Endothelial cell of umbilical vein (primary cell): ENCODE measurements around the gene SLC39A13. TPM values are rescaled to one million over a fixed set of nuclear protein-coding genes. Genes with fewer than 3 reads are reported as not detected.

Experiments used
- BruUV-seq: library from RNA; stranded (reverse); fragments of 400-500 nt; replicated peaks from 2 replicates; lab custom pipeline; 2021; lab: Mats Ljungman, UMichigan
- CTCF ChIA-PET: fragments of 300-600, 350-600 bp; sonication (Branson Sonifier 250); formaldehyde crosslinking; loops from one replicate; lab custom pipeline; 2021; ENCODE audit warnings: antibody characterized with exemption, inconsistent platforms; lab: Charles Lee
- POLR2A ChIA-PET: fragments of 300-600, 350-600 bp; sonication (Branson Sonifier 250); formaldehyde crosslinking; loops from one replicate; lab custom pipeline; 2021; ENCODE audit warnings: antibody characterized with exemption, inconsistent platforms; lab: Charles Lee
- DNase-seq: peaks from one replicate; pipeline ENCODE4 v3.0.0-alpha.2; 2011; ENCODE audit warnings: low read depth, low spot score
- FAIRE-seq: peaks from 2 replicates; lab custom pipeline; 2011; peaks lifted over from hg19 to GRCh38; lab: Jason Lieb, UNC
- H2AFZ ChIP-seq: 2 replicates; pipeline ENCODE4 v1.6.0; 2012; ENCODE audit warnings: low read depth, low read length, control low read depth, inconsistent platforms
- H3K27ac ChIP-seq: 2 replicates; pipeline ENCODE4 v1.5.1; 2011; ENCODE audit warnings: low read depth, mild to moderate bottlenecking, control low read depth, low read length, moderate library complexity; ENCODE audit not compliant: insufficient read depth
- H3K27me3 ChIP-seq, 2 experiments: 2 replicates each; pipeline versions ENCODE4 v1.6.0 to v1.6.1; 2011; ENCODE audit warnings: low read length in 2 of 2, mixed read lengths in 1 of 2; ENCODE audit not compliant: control insufficient read depth in 2 of 2, insufficient read depth in 2 of 2
- H3K36me3 ChIP-seq, 2 experiments: 2 replicates in 1 of 2; 3 replicates in 1 of 2; pipeline ENCODE4 v1.5.1; 2011; ENCODE audit warnings: low read length in 2 of 2, mild to moderate bottlenecking in 1 of 2, moderate library complexity in 1 of 2; ENCODE audit not compliant: control insufficient read depth in 2 of 2, insufficient read depth in 2 of 2; ENCODE audit errors: extremely low read depth in 1 of 2
- H3K4me1 ChIP-seq: 3 replicates; pipeline ENCODE4 v1.5.1; 2011; ENCODE audit warnings: mild to moderate bottlenecking, low read length; ENCODE audit not compliant: control insufficient read depth, insufficient read depth; ENCODE audit errors: extremely low read depth
- H3K4me2 ChIP-seq: 2 replicates; pipeline ENCODE4 v1.6.1; 2011; ENCODE audit warnings: low read length, control low read depth, mixed read lengths; ENCODE audit not compliant: insufficient read depth
- H3K4me3 ChIP-seq, 3 experiments: fragments of 200-600 bp in 1 of 3; sonication (generic), shearing (Covaris generic) in 1 of 3; replicated peaks in 1 of 3; 2 replicates each; pipeline ENCODE4 v1.5.1; 2011 to 2016; ENCODE audit warnings: control low read depth in 3 of 3, low read length in 3 of 3, mild to moderate bottlenecking in 2 of 3, inconsistent platforms in 1 of 3, low read depth in 1 of 3, moderate library complexity in 1 of 3; ENCODE audit not compliant: insufficient read depth in 1 of 3
- H3K79me2 ChIP-seq: 2 replicates; pipeline ENCODE4 v1.6.0; 2012; ENCODE audit warnings: low read length, inconsistent platforms; ENCODE audit not compliant: control insufficient read depth, insufficient read depth
- H3K9ac ChIP-seq: replicated peaks from 2 replicates; pipeline ENCODE3; 2011; ENCODE audit warnings: low read length, control low read depth; ENCODE audit not compliant: insufficient read depth; ENCODE audit errors: extremely low read depth
- H3K9me1 ChIP-seq: replicated peaks from 3 replicates; pipeline ENCODE4 v1.6.0; 2011; ENCODE audit warnings: mild to moderate bottlenecking, low read length; ENCODE audit not compliant: control insufficient read depth, insufficient read depth; ENCODE audit errors: extremely low read depth
- H3K9me3 ChIP-seq: replicated peaks from 2 replicates; pipeline ENCODE4 v1.5.1; 2012; ENCODE audit warnings: low read length, inconsistent platforms; ENCODE audit not compliant: control insufficient read depth, insufficient read depth
- H4K20me1 ChIP-seq: replicated peaks from 2 replicates; pipeline ENCODE3; 2011; ENCODE audit warnings: mild to moderate bottlenecking, low read length; ENCODE audit not compliant: control insufficient read depth, insufficient read depth; ENCODE audit errors: extremely low read depth
- EZH2 ChIP-seq: IDR thresholded peaks from 2 replicates; pipeline ENCODE4 v1.6.1; 2012; ENCODE audit warnings: borderline replicate concordance, low read depth, mild to moderate bottlenecking, moderate library complexity, low read length, inconsistent platforms; ENCODE audit not compliant: severe bottlenecking
- FOS ChIP-seq: IDR thresholded peaks from 2 replicates; pipeline ENCODE4 v1.6.1; 2011; ENCODE audit warnings: mild to moderate bottlenecking, low read length, moderate library complexity, borderline replicate concordance; ENCODE audit not compliant: insufficient read depth
- GATA2 ChIP-seq: IDR thresholded peaks from 2 replicates; pipeline ENCODE4 v1.7.0; 2011; ENCODE audit warnings: low read depth, mild to moderate bottlenecking, moderate library complexity, mixed read lengths, low read length; ENCODE audit not compliant: insufficient read length, insufficient read depth
- JUN ChIP-seq: IDR thresholded peaks from 2 replicates; pipeline ENCODE4 v1.6.1; 2011; ENCODE audit warnings: borderline replicate concordance, low read depth; ENCODE audit not compliant: insufficient read length, insufficient read depth
- MYC ChIP-seq: IDR thresholded peaks from one replicate; pipeline ENCODE4 v1.6.1; 2011; ENCODE audit warnings: mild to moderate bottlenecking, low read depth, low read length
- POLR2A ChIP-seq: IDR thresholded peaks from 2 replicates; pipeline ENCODE4 v1.6.1; 2012; ENCODE audit warnings: low read depth, mild to moderate bottlenecking, control low read depth, low read length
- POLR2AphosphoS5 ChIP-seq: IDR thresholded peaks from 2 replicates; pipeline ENCODE4 v1.6.1; 2012; ENCODE audit warnings: low read depth, mild to moderate bottlenecking, control low read depth, low read length, moderate library complexity; ENCODE audit not compliant: insufficient read depth
- dilution Hi-C: fragments of 300-500 bp; cut with MboI; formaldehyde crosslinking; loops from one replicate; pipeline ENCODE4 v1.15.0; 2019; ENCODE audit warnings: low sequenced_read_pairs; ENCODE audit not compliant: extremely low pct_ligation_motif_present
- intact Hi-C: fragments of 100-400 bp; cut with micrococcal nuclease; formaldehyde crosslinking; loops from one replicate; pipeline ENCODE4 v1.10.0; 2022
- polyA plus RNA-seq, 4 experiments: library from polyadenylated mRNA; depleted of rRNA in 3 of 4; stranded (reverse) in 3 of 4; unstranded in 1 of 4; fragments of >200 nt; gene quantifications; 2 replicates each; pipeline versions ENCODE4 v1.2.1 to v1.2.3, GENCODE V29; 2011 to 2012; ENCODE audit warnings: missing spikeins in 1 of 4
- total RNA-seq: library from RNA; stranded (reverse); gene quantifications from 2 replicates; pipeline ENCODE4 v1.2.3, GENCODE V29; 2021
- TF ChIP-seq, protein P1 (sequence below): IDR thresholded peaks from 2 replicates; pipeline ENCODE4 v1.6.1; 2011; ENCODE audit not compliant: insufficient read depth, insufficient read length
- TF ChIP-seq, protein P2 (sequence below), 2 donors: IDR thresholded peaks; 1 replicate in 1 of 2; 2 replicates in 1 of 2; pipeline ENCODE4 v1.5.1; 2011; ENCODE audit warnings: low read length in 2 of 2, mild to moderate bottlenecking in 2 of 2, moderate library complexity in 2 of 2, control low read depth in 1 of 2, inconsistent platforms in 1 of 2, low read depth in 1 of 2; ENCODE audit not compliant: insufficient read depth in 1 of 2; ENCODE audit errors: extremely low read depth in 1 of 2

The SLC39A13 gene
- total and polyA plus RNA-seq, 2 donors (not counting 3 experiments of a cell fraction or from before 2014, with no cell fraction given): 91.9 to 94.3 TPM

DNA sequence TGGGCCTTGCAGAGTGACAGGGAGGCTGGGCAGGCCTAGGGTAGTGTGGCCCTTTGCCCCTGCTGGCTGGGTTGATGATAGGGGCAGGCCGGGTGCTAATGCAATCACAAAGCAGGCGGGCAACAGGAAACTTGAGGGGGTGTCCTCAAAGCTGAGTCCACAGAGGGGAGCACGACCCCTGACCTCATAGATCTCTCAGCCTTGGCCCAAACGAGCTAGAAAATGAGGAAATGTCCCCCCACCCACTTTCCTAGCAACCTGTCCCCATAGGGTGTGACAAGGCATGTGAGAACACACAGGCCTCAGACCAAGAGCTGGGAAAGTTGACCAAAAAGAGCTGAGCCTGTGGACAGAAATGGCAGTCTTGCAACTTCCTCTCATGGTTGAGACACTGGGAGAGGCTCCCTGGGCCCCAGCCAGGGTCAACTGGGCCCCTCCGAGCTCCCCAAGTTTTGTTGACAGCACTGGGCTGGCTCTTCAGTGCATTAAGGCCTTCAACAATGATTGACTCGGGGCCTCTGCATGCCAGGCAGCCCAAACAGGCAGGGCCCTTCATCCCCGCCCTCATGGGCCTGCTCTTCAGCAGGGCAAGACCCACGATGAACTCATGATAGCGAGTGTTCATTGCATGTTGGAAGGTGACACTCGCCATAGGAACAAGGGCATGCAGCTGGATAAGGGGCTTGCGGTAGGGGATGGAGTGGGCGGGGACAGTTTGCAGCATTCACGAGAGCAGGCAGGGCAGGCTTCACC lies 20.3 kb upstream of the SLC39A13 start:
- POLR2A ChIA-PET: no interaction called here
- DNase-seq: no peak
- H3K9ac ChIP-seq: no peak overlapping the region
- CTCF ChIA-PET: interaction anchor here (0.8 to 3.8 kb wide), 2 partner anchors 14 to 17 kb away, joined by 3 to 25 read pairs; no protein-coding TSS in a partner anchor
- H4K20me1 ChIP-seq: no peaks in the 10 kb centered on the region
- intact Hi-C loops: no loop called here
- no peak overlapping the region for H3K4me3 ChIP-seq
- dilution Hi-C loops: no loop called here
- H3K9me1 ChIP-seq: no peaks in the 10 kb centered on the region
- H3K27me3 ChIP-seq: no peaks in the 10 kb centered on the region
- no peak for TF ChIP-seq FOS
- TF ChIP-seq POLR2AphosphoS5: no peak
- no peak for TF ChIP-seq POLR2A
- no peak for TF ChIP-seq MYC
- TF ChIP-seq GATA2: no peak
- TF ChIP-seq, protein P1, sequence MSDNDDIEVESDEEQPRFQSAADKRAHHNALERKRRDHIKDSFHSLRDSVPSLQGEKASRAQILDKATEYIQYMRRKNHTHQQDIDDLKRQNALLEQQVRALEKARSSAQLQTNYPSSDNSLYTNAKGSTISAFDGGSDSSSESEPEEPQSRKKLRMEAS: no peak
- no peak for TF ChIP-seq EZH2
- no peak for TF ChIP-seq JUN
- TF ChIP-seq, protein P2, sequence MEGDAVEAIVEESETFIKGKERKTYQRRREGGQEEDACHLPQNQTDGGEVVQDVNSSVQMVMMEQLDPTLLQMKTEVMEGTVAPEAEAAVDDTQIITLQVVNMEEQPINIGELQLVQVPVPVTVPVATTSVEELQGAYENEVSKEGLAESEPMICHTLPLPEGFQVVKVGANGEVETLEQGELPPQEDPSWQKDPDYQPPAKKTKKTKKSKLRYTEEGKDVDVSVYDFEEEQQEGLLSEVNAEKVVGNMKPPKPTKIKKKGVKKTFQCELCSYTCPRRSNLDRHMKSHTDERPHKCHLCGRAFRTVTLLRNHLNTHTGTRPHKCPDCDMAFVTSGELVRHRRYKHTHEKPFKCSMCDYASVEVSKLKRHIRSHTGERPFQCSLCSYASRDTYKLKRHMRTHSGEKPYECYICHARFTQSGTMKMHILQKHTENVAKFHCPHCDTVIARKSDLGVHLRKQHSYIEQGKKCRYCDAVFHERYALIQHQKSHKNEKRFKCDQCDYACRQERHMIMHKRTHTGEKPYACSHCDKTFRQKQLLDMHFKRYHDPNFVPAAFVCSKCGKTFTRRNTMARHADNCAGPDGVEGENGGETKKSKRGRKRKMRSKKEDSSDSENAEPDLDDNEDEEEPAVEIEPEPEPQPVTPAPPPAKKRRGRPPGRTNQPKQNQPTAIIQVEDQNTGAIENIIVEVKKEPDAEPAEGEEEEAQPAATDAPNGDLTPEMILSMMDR (IDR thresholded peaks at IDR 0.05; ENCODE audit: extremely low read depth in 1 of 2, insufficient read depth in 1 of 2, low read depth in 1 of 2, low read length in 2 of 2): no peak
- no peaks in the 10 kb centered on the region for H3K36me3 ChIP-seq
- no peaks in the 10 kb centered on the region for H3K9me3 ChIP-seq
- no peak for FAIRE-seq
- no peaks in the 10 kb centered on the region for H3K79me2 ChIP-seq
- H3K4me2 ChIP-seq: no peak overlapping the region
- no peaks in the 10 kb centered on the region for H3K4me1 ChIP-seq
- no TSS peak for BruUV-seq
- no peak overlapping the region for H3K27ac ChIP-seq
- H2AFZ ChIP-seq: no peak overlapping the region
